Measurements from ENCODE around the gene ITGAL.

DNA sequence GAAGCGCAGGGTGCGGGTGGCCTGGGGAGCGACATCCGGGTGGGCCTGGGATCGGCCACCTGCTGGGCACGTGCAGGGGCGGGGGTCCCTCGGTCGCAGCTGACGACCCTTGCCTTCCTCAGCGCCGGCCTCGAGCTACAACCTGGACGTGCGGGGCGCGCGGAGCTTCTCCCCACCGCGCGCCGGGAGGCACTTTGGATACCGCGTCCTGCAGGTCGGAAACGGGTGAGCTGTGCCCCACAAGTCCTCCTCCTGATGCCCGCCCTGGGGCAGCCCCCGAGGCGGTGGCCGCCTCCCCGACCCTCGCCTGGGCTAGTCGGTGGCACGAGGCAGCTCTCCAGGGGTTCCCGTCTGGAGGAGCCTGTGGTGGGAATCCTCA lies 1.5 kb downstream of the ITGAL start:
- no peak for TF ChIP-seq POLR2A (IDR thresholded peaks at IDR 0.05; ENCODE audit: low read length)
- no peak for TF ChIP-seq GATA1 (IDR thresholded peaks at IDR 0.05; ENCODE audit: low read depth, low read length)
